ENCODE measurements around the gene JUNB.

DNA sequence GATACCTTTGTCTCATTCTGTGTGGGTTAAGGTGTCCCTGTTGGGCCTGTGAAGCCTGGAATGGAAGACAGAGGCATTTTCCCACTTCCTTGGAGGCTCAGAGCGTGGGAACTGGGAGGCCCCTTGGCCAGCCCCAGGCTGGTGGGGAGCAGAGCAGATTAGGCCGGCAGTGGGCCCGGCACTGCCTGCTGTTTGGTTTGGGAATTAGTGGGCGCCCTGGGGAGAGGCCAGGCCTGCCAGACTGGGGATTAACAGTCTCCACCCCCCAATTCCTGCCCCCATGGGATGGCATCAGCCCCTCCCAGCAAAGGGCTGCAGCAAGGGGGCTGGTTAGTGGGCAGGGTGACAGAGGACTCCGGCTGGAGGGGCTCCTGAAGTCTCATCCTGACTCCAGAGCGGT, 42.8 kb upstream of the JUNB start:
- TF ChIP-seq, protein P1, sequence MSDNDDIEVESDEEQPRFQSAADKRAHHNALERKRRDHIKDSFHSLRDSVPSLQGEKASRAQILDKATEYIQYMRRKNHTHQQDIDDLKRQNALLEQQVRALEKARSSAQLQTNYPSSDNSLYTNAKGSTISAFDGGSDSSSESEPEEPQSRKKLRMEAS (IDR thresholded peaks at IDR 0.05; ENCODE audit: low read depth, low read length): no peak
- TF ChIP-seq, protein P2, sequence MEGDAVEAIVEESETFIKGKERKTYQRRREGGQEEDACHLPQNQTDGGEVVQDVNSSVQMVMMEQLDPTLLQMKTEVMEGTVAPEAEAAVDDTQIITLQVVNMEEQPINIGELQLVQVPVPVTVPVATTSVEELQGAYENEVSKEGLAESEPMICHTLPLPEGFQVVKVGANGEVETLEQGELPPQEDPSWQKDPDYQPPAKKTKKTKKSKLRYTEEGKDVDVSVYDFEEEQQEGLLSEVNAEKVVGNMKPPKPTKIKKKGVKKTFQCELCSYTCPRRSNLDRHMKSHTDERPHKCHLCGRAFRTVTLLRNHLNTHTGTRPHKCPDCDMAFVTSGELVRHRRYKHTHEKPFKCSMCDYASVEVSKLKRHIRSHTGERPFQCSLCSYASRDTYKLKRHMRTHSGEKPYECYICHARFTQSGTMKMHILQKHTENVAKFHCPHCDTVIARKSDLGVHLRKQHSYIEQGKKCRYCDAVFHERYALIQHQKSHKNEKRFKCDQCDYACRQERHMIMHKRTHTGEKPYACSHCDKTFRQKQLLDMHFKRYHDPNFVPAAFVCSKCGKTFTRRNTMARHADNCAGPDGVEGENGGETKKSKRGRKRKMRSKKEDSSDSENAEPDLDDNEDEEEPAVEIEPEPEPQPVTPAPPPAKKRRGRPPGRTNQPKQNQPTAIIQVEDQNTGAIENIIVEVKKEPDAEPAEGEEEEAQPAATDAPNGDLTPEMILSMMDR (IDR thresholded peaks at IDR 0.05; ENCODE audit: low read depth, low read length): no peak
- TF ChIP-seq POLR2A (IDR thresholded peaks at IDR 0.05; ENCODE audit: extremely low read depth, insufficient read length): no peak
- TF ChIP-seq MYC (IDR thresholded peaks at IDR 0.05; ENCODE audit: low read depth, low read length): no peak
